Neural cell (in vitro differentiated cells): ENCODE data around the gene NPAS3.

Experiments used
- EP300 ChIP-seq: fragments of 450-650 bp; conservative IDR thresholded peaks from 2 replicates; pipeline ENCODE4 v1.6.1; 2014; ENCODE audit warnings: antibody characterized with exemption, mild to moderate bottlenecking, moderate library complexity; ENCODE audit not compliant: poor library complexity, severe bottlenecking
- EZH2 ChIP-seq: fragments of 200-600, 300-800 bp; shearing (Covaris generic), sonication (generic); IDR thresholded peaks from 2 replicates; pipeline ENCODE4 v1.6.1; 2014; ENCODE audit warnings: antibody characterized with exemption, low read length, borderline replicate concordance, mild to moderate bottlenecking; ENCODE audit not compliant: insufficient read depth, poor library complexity, severe bottlenecking
- POLR2AphosphoS5 ChIP-seq: IDR thresholded peaks from 2 replicates; pipeline ENCODE4 v1.6.1; 2012
- RAD21 ChIP-seq: fragments of 450-650 bp; conservative IDR thresholded peaks from 2 replicates; pipeline ENCODE4 v1.6.1; 2014; ENCODE audit warnings: antibody characterized with exemption, mild to moderate bottlenecking, moderate library complexity
- TAF1 ChIP-seq: IDR thresholded peaks from 2 replicates; pipeline ENCODE4 v1.6.1; 2012; ENCODE audit warnings: low read depth
- TF ChIP-seq, protein P1 (sequence below): fragments of 450-650 bp; IDR thresholded peaks from 2 replicates; pipeline ENCODE4 v1.5.1; 2014; ENCODE audit warnings: antibody characterized with exemption, mild to moderate bottlenecking, moderate library complexity; ENCODE audit not compliant: poor library complexity, severe bottlenecking
- TF ChIP-seq, protein P2 (sequence below): IDR thresholded peaks from 2 replicates; pipeline ENCODE4 v1.6.1; 2012; ENCODE audit warnings: borderline replicate concordance

DNA sequence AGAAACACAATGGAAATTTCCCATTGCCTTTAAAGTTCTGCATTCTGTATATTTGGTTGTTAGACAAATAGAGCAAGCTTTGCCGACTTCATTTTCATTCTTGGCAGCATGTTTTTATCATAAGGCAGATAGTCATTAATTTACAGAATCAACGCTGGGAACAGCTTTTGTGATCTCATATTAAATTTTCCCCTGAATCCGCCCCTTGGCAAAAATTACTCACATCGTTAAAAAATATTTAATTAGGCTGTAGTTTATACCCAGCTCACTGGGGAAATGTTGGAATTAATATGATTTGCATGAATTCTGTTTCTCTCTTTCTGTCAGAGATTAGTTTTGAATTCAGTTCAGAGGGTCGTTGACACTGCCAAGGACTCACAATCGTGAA, 714.6 kb downstream of the NPAS3 start:
- TF ChIP-seq, protein P1, sequence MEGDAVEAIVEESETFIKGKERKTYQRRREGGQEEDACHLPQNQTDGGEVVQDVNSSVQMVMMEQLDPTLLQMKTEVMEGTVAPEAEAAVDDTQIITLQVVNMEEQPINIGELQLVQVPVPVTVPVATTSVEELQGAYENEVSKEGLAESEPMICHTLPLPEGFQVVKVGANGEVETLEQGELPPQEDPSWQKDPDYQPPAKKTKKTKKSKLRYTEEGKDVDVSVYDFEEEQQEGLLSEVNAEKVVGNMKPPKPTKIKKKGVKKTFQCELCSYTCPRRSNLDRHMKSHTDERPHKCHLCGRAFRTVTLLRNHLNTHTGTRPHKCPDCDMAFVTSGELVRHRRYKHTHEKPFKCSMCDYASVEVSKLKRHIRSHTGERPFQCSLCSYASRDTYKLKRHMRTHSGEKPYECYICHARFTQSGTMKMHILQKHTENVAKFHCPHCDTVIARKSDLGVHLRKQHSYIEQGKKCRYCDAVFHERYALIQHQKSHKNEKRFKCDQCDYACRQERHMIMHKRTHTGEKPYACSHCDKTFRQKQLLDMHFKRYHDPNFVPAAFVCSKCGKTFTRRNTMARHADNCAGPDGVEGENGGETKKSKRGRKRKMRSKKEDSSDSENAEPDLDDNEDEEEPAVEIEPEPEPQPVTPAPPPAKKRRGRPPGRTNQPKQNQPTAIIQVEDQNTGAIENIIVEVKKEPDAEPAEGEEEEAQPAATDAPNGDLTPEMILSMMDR = no peak
- TF ChIP-seq, protein P2, sequence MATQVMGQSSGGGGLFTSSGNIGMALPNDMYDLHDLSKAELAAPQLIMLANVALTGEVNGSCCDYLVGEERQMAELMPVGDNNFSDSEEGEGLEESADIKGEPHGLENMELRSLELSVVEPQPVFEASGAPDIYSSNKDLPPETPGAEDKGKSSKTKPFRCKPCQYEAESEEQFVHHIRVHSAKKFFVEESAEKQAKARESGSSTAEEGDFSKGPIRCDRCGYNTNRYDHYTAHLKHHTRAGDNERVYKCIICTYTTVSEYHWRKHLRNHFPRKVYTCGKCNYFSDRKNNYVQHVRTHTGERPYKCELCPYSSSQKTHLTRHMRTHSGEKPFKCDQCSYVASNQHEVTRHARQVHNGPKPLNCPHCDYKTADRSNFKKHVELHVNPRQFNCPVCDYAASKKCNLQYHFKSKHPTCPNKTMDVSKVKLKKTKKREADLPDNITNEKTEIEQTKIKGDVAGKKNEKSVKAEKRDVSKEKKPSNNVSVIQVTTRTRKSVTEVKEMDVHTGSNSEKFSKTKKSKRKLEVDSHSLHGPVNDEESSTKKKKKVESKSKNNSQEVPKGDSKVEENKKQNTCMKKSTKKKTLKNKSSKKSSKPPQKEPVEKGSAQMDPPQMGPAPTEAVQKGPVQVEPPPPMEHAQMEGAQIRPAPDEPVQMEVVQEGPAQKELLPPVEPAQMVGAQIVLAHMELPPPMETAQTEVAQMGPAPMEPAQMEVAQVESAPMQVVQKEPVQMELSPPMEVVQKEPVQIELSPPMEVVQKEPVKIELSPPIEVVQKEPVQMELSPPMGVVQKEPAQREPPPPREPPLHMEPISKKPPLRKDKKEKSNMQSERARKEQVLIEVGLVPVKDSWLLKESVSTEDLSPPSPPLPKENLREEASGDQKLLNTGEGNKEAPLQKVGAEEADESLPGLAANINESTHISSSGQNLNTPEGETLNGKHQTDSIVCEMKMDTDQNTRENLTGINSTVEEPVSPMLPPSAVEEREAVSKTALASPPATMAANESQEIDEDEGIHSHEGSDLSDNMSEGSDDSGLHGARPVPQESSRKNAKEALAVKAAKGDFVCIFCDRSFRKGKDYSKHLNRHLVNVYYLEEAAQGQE = no peak
- TF ChIP-seq EP300 (no peak), EZH2 (no peak), RAD21 (no peak), POLR2AphosphoS5 (no peak), TAF1 (no peak)
